MV-4-11 (cell line): ENCODE measurements around the gene SIGLEC7.
"Not testable (repeated sequence)": the region's sequence is repeated elsewhere in the genome, so short reads cannot be mapped to it uniquely, and the experiment has no call there.

ENCODE experiments used
- DNase-seq: peaks from one replicate; lab custom pipeline; 2025; lab: John Stamatoyannopoulos, UW

The SIGLEC7 gene

GRCh38 chr19:51139299-51140014 is 2.6 kb upstream of the SIGLEC7 start:
- DNase-seq, result peak; percentile 99

- no peak for DNase-seq
These were observed 1.7 kb upstream of the SIGLEC7 start for GRCh38 chr19:51140441-51140840.

GRCh38 chr19:51141181-51141580 is 920 bp upstream of the SIGLEC7 start:
- DNase-seq, result no peak

- DNase-seq, result not testable (repeated sequence)
These were observed 841 bp downstream of the SIGLEC7 start for GRCh38 chr19:51142809-51143475.

GRCh38 chr19:51143486-51143885 is 1.4 kb downstream of the SIGLEC7 start:
- no peak for DNase-seq

GRCh38 chr19:51144482-51145045 is 2.5 kb downstream of the SIGLEC7 start:
- no peak for DNase-seq

- no peak for DNase-seq
These were observed 3.9 kb downstream of the SIGLEC7 start for GRCh38 chr19:51145916-51146493.

GRCh38 chr19:51146751-51147150 is 4.7 kb downstream of the SIGLEC7 start:
- DNase-seq, result no peak

GRCh38 chr19:51147663-51148062 is 5.6 kb downstream of the SIGLEC7 start:
- DNase-seq, result no peak

- DNase-seq, result peak; percentile 67
These were observed 6.5 kb downstream of the SIGLEC7 start for GRCh38 chr19:51148580-51148979.

GRCh38 chr19:51150627-51151026 is 8.5 kb downstream of the SIGLEC7 start:
- no peak for DNase-seq

- no peak for DNase-seq
These were observed 14.6 kb downstream of the SIGLEC7 start for GRCh38 chr19:51156710-51157109.

GRCh38 chr19:51157265-51157664 is 15.2 kb downstream of the SIGLEC7 start:
- DNase-seq, result no peak

GRCh38 chr19:51158474-51159129 is 16.5 kb downstream of the SIGLEC7 start:
- peak; percentile 63 for DNase-seq

GRCh38 chr19:51159656-51160055 is 17.6 kb downstream of the SIGLEC7 start:
- DNase-seq, result no peak

GRCh38 chr19:51161266-51161665 is 19.2 kb downstream of the SIGLEC7 start:
- no peak for DNase-seq

- no peak for DNase-seq
These were observed 19.9 kb downstream of the SIGLEC7 start for GRCh38 chr19:51161867-51162496.

- DNase-seq, result no peak
These were observed 21.2 kb downstream of the SIGLEC7 start for GRCh38 chr19:51163257-51163656.

GRCh38 chr19:51164215-51164614 is 22.1 kb downstream of the SIGLEC7 start:
- DNase-seq, result no peak

- peak; percentile 94 for DNase-seq
These were observed 24.9 kb downstream of the SIGLEC7 start for GRCh38 chr19:51166846-51167490.

- no peak for DNase-seq
These were observed 26.6 kb downstream of the SIGLEC7 start for GRCh38 chr19:51168564-51169282.
